COLO668 (cell line): Measurements from ENCODE around the gene MYO10.
A peak's percentile ranks its signal among the peaks of the same experiment; 100 is the strongest.
"Not testable (repeated sequence)": the region's sequence is repeated elsewhere in the genome, so short reads cannot be mapped to it uniquely, and the experiment has no call there.

Source experiments
- DNase-seq: peaks from one replicate; lab custom pipeline; 2025; ENCODE audit not compliant: unreplicated experiment; lab: John Stamatoyannopoulos, UW

The MYO10 gene

DNA sequence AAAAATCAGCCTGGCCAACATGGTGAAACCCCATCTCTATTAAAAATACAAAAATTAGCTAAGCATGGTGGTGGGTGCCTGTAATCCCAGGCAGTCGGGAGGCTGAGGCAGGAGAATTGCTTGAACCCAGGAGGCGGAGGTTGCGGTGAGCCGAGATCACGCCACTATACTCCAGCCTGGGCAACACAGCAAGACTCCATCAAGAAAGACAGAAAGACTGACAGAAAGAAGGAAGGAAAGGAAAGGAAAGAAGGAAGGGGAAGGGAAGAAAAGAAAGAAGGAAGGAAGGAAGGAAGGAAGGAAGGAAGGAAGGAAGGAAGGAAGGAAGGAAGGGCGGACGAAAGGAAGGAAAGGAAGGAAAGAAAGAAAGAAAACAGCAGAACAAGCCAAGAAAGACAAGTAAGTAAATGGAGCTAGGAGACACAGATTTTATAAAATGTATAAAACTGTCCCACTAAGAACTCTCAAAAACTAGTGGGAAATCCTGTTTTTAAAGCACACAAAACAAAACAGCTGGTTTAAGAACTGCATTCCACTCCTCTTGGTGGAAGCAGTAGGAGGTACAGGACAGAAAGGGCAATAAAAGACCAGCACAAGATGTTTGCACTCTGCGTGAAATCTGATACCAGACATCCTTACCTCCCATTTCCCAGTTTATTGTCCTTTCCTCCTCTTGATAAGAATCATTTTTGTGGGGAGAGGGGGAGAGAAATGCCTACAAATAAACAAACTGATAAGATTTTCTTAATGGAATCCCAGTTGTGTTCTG, 46.7 kb downstream of the MYO10 start:
- DNase-seq: no peak

DNA sequence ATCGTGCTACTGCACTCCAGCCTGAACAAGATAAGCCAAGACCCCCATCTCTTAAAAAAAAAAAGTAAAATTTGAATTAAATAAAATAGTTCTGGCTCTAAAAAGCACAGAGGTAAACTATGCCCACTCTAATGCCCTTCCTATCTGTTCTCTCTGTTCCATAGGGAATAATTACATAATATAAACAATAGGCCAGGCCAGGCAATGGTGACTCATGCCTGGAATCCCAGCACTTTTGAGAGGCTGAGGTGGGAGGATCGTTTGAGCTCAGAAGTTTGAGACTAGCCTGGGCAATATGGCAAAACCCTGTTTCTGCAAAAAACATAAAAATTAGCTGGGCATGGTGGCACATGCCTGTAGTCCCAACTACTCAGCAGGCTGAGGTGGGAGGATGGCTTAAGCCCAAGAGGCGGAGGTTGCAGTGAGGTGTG, 47.4 kb downstream of the MYO10 start:
- DNase-seq: peak; percentile 22

DNA sequence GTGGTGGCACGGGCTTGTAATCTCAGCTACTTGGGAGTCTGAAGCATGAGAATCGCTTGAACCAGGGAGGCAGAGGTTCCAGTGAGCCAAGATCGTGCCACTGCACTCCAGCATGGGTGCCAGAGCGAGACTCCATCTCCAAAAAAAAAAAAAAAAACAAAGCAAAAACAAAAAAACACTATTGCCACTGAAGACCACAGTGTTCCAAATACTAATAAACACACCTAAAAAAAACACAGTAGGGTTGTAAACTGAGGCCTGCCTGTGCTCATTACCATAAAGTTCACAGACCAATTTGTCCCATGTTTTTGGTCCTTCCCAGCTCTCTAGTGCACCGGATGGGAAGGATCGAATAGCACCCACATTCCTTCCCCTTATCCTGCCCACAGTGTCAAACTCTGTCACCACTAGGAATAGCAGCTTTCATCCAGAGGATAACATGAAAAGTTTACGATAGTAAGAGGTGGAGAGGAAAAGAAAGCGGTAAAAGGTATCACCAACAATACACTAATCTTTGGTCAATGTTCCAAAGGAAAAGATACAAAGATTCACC, 49.2 kb downstream of the MYO10 start:
- no peak for DNase-seq

DNA sequence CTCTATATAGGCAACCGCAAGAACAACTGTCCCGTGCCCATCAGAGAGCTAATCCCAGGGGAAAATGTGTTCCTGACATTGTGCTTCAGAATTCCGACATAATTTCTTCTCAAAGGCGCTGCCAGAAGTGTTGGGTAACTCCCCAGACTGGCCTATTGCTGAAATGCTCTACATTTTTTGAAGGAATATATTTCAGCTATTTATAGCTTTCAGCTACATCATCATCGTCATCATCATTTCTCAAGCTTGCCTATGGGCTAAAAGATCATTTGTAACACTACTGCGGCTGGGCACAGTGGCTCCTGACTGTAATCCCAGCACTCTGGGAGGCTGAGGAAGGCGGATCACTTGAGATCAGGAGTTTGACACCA, 49.7 kb downstream of the MYO10 start:
- no peak for DNase-seq

DNA sequence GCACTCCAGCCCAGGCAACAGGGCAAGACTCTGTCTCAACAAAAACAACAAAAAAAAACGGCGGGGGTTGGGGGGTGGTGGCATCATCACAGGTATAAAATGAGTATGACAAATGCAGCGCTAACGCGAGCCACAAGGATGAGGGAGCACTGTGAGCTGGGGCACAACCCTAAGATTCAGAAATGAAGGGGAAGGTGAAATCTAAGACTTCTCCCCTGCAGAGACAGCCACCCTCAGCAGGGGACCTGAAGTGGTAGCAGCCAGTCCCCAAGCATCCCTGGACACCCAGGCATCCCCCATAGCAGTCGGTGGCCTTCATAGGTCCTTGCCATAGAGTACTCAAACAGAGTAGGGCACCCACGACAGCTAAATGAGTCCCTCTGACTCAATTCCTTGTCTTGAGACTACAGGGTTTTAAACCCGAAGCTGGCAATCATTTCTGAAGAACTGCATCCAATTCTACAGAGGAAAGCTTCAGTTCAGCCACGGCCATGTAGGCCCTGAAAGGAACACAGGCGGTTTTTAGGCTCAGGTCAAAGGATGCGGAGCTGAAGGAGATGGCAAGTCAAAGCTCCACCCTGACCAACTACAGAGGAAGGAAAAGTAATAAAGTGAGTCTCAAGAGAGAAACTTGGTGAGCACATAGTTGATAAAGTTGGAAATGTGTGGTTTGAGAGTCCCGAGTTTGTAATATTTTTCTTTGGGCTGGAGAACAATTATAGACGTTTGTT, 50.3 kb downstream of the MYO10 start:
- no peak for DNase-seq

DNA sequence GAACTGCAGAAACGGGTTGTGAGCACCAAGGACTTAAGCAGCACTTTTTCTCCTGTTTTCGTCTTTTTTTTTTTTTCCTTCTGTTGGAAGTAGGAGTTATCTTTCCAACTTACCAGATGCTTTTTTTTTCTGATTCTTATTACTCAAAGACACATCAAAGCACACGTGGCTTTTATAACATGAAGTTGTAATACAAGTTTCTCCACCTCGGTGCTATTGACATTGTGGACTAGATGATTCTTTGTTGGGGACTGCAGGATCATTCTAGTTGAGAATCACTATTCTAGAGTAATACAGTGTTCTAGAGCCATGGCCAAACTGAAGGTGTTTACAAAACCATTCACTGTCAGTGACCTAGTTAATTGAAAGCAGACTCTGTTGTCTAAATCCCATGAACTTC, 51.5 kb downstream of the MYO10 start:
- DNase-seq: no peak

DNA sequence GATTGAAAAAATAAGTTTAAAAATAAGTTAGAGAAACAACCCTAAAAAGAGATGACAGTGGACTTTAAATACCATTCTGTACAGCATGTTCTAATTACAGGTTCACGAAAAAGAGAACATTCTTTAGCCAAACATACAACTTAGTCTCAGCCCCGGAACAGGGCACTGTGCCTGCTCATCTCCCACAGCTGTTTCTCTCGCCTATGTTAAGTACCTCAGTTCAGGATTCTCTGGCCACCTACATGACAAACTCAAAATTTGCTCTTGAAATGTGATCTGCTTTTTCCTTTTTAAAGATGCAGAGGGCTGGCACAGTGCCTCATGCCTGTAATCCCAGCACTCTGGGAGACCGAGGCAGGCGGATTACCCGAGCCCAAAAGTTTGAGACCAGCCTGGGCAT, 52.3 kb downstream of the MYO10 start:
- DNase-seq: peak; percentile 51

DNA sequence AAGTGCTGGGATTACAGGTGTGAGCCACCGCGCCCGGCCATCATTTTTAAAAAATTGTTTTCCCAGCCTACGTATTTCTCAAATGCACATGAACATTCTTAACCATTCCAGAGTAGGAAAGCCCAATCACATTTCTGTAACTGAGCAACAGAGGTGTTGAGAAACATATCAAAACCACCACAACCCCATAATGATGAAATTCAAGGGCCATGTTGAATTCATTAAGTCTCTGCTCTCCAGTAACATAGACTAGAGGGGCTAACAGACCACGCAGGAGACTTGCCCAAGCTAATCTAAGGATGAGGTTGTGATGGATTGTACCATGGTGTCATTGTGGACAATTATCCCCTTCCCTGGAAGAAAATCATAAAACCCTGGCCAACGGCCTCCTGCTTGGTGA, 52.9 kb downstream of the MYO10 start:
- DNase-seq: no peak

DNA sequence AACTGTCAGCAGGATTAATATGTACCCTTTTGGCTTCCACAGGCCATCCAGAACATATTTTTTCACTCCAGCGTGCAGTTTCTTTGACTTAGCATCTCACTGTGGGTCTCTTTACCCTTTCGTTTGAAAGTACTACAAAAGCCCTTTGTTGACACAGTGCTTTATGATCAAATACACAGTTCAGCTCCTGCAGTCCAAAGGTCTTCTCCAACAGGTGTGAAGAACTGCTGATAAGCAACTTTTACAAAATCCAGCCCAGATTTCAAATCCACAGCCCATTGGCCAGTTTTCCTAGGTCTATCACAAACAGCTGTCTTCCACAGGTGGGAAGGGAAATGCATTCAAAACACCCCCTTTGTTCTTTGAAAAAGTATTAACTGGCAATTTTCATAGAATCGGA, 54.8 kb downstream of the MYO10 start:
- peak; percentile 68 for DNase-seq

DNA sequence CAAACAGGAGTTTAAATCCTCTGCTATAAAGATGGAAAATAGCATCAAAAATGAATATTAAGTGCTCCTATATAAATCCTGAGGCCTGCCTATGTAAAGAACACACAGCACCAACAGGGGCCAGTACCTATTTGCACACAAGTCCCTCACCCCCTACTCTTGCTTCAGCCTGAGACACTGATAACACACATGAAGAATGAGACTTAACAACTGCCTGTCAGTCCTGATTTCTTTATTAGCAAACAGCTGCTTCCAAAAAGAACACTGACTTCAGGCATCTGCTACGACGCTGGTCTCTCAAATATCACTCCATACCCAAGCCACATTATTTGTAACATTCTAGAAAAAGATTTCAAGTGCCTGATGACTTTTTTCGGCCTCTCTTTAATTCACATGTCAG, 55.5 kb downstream of the MYO10 start:
- no peak for DNase-seq

DNA sequence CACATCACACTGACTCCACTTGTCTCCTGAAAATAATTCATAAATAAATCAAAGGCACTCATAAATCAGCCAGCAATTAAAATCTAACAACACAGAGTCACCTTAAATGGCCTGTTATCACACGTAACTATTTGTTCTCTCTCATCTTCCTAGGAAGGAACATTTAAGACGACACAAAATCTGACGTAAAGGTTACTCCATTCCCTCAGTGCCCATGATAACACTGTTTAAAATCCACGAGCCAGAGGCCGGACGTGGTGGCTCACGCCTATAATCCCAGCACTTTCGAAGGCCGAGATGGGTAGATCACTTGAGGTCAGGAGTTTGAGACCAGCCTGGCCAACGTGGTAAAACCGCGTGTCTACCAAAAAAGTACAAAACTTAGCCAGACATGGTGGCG, 56.4 kb downstream of the MYO10 start:
- no peak for DNase-seq

DNA sequence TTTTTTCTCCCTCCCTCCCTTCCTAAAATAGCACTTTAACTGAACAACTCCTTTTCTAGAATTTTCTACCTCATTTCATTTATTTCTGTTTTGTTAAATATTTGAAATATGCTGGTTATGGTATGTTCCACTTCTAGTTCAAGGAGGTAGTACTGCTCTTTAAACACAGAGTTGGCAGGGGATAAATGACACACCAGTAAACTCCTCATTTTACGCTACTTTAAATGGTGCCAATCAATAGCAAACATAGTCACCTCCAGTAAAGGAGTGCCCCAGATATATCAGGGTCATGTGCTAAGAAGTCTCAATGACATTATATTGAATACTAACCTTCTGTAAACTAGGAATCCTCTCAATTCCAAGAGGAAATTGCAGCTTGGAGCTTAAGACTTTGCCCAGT, 56.9 kb downstream of the MYO10 start:
- no peak for DNase-seq

DNA sequence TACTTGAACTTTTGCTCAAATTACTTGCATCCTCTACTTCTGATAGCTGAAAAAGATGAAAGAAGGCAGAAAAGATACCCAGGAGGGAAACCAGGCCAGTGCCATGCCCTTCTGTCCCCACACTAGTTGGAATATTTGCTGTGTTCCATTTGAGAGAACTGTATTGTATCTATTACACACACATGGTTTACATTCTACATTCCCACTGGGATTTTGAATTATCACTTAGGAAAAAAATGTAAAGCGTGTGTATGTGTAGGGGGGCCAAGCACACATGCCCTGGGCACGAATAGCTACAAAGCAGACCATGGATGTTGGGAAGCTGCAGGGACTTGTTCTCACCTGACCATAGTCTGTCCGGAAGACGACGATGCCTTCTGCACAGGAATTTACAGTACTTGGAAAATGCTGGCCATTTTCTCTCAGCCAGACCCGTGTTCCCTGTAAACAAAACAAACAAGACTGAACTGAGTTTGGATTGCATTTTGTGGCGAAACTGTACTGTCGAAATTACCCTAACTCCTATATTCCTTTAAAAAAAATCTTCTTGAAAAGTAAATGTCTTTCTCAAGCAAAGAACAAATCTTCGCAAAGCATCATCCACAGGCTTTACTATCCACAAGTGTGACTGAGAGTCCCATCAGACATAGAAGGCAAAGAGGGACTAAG, 58.7 kb downstream of the MYO10 start:
- DNase-seq: no peak

DNA sequence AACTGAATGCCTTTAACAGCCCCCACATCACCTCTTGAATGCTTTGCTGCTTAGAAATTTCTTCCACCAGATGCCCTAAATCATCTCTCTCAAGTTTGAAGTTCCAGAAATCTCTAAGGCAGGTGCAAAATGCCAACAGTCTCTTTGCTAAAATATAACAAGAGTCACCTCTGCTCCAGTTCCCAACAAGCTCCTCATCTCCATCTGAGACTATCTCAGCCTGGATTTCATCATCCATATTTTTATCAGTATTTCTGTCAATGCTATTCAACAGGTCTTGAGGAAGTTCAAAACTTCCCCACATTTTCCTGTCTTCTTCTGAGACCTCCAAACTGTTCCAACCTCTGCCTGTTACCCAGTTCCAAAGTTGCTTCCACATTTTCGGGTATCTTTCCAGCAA, 61.7 kb downstream of the MYO10 start:
- not testable (repeated sequence) for DNase-seq

DNA sequence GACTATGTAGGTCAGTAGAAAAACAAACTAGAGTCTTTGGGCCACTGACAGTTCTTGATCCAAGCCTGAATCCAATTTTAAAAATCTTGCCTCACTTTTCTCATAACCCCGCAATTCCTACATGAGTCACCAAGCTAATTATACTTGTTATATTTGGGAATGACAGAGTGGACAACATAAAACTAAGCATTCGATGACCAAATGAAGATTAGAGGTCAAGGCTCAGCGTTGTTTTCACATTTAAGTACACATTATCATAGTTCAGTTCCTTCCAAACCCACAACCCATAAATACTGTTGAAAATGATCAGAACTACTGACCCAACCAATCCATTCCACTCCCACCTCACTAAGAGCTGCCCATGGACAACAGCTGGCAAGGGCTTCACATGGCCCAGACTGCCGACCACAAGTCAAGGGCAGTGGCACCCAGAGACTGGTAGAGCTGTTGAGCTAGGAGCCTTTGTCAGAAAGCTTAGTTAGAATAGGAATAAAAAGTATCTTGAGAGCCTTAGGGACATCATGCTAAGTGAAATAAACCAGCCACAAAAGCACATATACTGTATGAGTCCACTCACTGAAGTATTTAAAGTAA, 64.2 kb downstream of the MYO10 start:
- DNase-seq: no peak

DNA sequence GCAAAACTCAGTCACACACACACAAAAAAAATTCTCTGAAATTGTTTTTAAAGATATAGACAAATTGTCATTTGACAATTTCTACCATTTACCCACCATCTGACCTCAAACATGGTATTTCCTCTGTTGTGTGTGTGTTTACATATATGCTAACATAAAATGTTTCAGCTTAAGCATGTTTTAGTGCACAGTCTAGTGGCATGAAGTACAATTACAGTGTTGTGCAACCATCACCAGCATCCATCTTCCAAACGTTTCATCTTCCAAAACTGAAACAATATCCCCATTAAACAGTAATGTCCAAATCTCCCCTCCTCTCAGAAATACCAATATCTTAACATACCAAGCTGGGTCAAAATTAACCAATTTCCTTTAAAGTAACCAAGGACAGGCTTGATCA, 65.2 kb downstream of the MYO10 start:
- no peak for DNase-seq

DNA sequence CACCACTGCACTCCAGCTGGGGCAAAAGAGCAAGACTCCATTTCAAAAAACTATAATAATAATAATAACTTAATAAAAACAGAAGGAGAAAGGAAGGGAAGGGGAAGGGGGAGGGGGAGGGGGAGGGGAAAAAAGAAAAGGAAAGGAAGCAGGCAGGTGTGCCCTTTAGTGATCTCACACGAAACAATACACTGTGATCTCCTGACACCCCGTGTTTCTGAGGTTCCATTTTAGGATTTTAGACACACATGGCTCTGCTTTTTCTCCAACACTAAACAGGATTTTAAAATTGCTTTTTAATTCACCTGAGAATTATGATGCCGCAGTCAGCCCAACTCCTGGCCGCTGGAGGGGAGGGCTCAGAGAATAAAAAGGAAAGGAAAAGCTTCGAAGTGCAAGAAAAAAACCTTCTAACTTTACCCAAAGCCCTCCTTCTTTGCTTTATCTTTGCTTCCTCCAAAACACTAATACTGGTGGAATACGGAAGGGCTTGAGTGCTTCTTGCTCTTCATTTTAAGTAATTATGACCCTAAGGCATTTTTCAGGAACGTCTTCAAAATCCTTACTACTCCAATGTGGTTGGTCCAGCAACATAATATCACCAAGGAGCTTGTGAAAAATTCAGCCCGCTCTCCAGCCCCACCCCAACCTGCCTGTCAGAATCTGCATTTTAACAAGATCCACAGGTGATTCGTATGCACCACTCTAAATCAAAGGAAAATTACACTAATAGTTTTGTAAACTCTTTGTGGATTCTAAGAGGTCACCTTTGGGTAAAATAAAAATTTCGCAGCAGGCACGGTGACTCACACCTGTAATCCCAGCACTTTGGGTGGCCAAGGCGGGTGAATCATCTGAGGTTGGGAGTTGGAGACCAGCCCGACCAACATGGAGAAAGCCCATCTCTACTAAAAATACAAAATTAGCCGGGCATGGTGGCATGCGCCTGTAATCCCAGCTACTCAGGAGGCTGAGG, 66.0 kb downstream of the MYO10 start:
- DNase-seq: no peak

DNA sequence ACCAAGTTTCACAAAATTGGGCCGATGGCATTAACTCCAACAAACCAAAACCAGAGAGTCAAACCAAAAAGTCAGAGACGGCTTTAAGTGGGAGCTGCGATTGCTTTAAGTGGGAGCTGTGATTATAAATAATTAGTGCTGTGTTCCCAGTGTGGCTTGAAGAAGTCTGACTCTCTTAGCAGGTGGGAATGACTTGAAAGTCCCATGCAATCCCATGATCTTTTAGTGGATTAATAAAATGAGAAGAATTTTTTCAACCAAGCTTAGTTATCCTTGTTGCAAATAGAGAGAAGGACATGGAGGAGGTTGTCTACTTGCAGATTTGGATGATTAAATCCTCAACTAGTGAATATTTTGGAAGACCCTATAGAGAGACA, 68.5 kb downstream of the MYO10 start:
- no peak for DNase-seq

DNA sequence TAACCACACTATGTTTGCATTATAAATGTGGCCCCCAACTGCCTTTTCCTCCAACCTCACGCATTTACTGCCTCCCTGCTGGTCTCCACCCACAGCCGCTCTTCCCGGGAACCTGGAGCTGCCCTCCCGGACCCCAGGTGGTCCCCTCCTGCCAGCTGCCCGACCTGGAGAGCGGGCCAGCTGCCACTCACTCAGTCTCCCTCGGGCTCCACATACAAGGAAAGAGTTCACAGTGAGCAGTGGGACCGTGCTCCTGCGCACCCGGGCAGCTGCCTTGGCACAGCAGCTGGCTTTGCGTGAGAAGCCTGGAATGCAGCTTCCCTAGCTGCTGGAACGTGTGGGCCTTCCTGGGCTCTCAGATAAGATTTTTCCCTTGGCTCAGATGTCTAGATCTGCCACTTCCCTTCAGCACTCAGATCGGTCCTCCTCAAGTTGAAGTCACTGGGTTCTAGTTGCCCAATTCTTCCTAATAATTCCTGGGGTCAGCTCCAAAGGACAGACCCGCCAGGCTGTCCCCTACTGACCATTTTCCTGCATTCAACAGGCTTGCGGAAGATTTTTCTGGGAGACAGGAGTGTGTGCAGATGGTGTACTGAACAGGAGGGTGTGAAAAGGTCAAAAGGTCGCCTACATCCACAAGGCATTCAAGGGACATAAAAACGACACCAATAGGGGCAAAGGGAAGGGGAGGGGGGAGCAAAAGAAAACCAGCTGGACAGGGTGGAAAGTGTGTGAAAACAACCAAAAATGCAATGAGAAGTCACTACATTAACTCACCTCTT, 69.1 kb downstream of the MYO10 start:
- peak; percentile 92 for DNase-seq

DNA sequence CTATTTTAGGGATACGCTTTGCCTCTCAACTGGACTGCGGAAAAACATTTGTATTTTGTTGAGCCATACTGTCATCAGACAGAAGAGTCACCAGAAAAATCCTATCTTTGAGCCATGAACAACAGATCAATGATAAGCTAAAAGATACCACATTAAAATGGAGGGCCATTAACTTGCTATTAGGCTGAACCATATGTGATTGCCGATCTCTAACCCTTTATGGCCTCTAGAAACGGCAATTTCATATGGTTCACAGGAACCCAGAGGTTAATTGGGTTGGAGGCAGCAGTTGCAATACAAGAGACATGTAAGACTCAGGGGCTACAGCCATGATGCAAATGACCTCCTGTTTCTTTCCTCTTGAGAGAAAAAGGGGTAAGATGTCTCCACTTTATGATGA, 69.8 kb downstream of the MYO10 start:
- no peak for DNase-seq
